Measurements from ENCODE around the gene HES7. TPM values are rescaled to one million over a fixed set of nuclear protein-coding genes. Genes with fewer than 3 reads are reported as not detected.
"Not testable (repeated sequence)": the region's sequence is repeated elsewhere in the genome, so short reads cannot be mapped to it uniquely, and the experiment has no call there.

HES7 gene
- total and polyA plus RNA-seq, 2 donors, result 0.24 TPM; not detected in 1

- Histone ChIP-seq H3K4me1 (ENCODE audit: insufficient read depth) (no peaks in the 10 kb centered on the region), H3K4me3 (ENCODE audit: low read depth, low read length) (peak overlapping the region; percentile 30), H3K36me3 (ENCODE audit: insufficient read depth) (no peaks in the 10 kb centered on the region), H3K27ac (ENCODE audit: low read depth) (no peak overlapping the region)
- 2% methylated on average over 87 of the region's 87 CpGs for WGBS
- no peak for DNase-seq (ENCODE audit: extremely low spot score)
Measured at GRCh38 chr17:8079291-8080207, 44.4 kb downstream of the HES7 start.

- not testable (repeated sequence) for H3K4me1 ChIP-seq (ENCODE audit: insufficient read depth); H3K36me3 ChIP-seq (ENCODE audit: insufficient read depth); H3K4me3 ChIP-seq (ENCODE audit: low read depth, low read length); DNase-seq (ENCODE audit: extremely low spot score); H3K27ac ChIP-seq (ENCODE audit: low read depth)
- 69% methylated on average over 5 of the region's 5 CpGs for WGBS
Measured at GRCh38 chr17:8077939-8078338, 46.0 kb downstream of the HES7 start.

- no peak for DNase-seq (ENCODE audit: extremely low spot score)
- 87% methylated on average over 13 of the region's 13 CpGs for WGBS
Measured at GRCh38 chr17:8076502-8077266, 47.2 kb downstream of the HES7 start.

GRCh38 chr17:8075574-8076342 is 48.1 kb downstream of the HES7 start:
- H3K4me3 ChIP-seq (ENCODE audit: low read depth, low read length), result no peak overlapping the region
- H3K4me1 ChIP-seq (ENCODE audit: insufficient read depth), result no peaks in the 10 kb centered on the region
- H3K36me3 ChIP-seq (ENCODE audit: insufficient read depth), result no peaks in the 10 kb centered on the region
- no peak overlapping the region for H3K27ac ChIP-seq (ENCODE audit: low read depth)
- WGBS, result 87% methylated on average over 14 of the region's 14 CpGs
- no peak for DNase-seq (ENCODE audit: extremely low spot score)

More at GRCh38 chr17:8076502-8077266, 47.2 kb downstream of the HES7 start:
- Histone ChIP-seq H3K36me3 (ENCODE audit: insufficient read depth) (no peaks in the 10 kb centered on the region), H3K27ac (ENCODE audit: low read depth) (no peak overlapping the region), H3K4me3 (ENCODE audit: low read depth, low read length) (no peak overlapping the region), H3K4me1 (ENCODE audit: insufficient read depth) (no peaks in the 10 kb centered on the region)

DNA sequence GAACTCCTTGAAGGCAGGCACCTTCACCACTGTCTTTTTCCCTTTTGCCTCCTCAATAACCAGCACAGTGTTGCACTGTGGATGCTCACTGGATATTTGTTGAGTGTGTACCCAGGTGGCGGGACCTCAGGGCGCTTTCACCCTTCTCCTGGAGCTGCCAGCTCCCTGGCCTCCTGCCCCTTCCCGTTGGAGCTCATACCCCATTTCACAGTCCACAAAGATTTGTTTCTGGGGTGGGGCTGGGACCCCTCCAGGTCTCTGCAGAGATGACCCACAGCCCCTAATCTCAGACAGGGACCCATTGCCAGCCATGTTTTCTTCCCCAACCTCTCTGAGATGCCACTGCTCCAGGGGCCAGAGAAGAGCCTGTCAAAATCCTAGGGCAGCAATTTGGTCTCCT is 48.8 kb downstream of the HES7 start:
- WGBS, result 88% methylated on average over 3 of the region's 3 CpGs
- Histone ChIP-seq H3K4me3 (ENCODE audit: low read depth, low read length) (no peak overlapping the region), H3K36me3 (ENCODE audit: insufficient read depth) (no peaks in the 10 kb centered on the region), H3K27ac (ENCODE audit: low read depth) (no peak overlapping the region), H3K4me1 (ENCODE audit: insufficient read depth) (no peaks in the 10 kb centered on the region)
- no peak for DNase-seq (ENCODE audit: extremely low spot score)

DNA sequence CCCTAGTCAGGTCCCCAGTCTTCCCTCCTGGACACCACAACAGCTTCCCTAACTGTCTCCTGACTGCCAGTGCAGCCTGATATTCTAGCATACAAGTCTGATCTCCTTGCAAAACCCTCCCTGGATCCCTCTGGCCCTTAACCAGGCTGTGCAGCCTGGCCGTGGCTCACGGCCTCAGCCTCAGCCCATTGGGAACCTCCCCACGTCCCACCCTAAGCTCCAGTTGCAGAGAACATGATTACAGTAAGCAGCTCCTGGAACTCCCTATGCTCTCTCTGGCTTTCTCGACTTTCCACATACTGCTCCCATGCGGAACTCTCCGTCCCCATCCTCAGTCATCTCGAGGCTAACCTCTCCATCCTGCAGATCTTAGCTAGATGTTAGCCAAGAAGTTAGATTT is 49.4 kb downstream of the HES7 start:
- no peak overlapping the region for H3K4me3 ChIP-seq (ENCODE audit: low read depth, low read length)
- no peaks in the 10 kb centered on the region for H3K4me1 ChIP-seq (ENCODE audit: insufficient read depth)
- 33% methylated on average over 7 of the region's 7 CpGs for WGBS
- no peaks in the 10 kb centered on the region for H3K36me3 ChIP-seq (ENCODE audit: insufficient read depth)
- no peak for DNase-seq (ENCODE audit: extremely low spot score)
- H3K27ac ChIP-seq (ENCODE audit: low read depth), result no peak overlapping the region

DNA sequence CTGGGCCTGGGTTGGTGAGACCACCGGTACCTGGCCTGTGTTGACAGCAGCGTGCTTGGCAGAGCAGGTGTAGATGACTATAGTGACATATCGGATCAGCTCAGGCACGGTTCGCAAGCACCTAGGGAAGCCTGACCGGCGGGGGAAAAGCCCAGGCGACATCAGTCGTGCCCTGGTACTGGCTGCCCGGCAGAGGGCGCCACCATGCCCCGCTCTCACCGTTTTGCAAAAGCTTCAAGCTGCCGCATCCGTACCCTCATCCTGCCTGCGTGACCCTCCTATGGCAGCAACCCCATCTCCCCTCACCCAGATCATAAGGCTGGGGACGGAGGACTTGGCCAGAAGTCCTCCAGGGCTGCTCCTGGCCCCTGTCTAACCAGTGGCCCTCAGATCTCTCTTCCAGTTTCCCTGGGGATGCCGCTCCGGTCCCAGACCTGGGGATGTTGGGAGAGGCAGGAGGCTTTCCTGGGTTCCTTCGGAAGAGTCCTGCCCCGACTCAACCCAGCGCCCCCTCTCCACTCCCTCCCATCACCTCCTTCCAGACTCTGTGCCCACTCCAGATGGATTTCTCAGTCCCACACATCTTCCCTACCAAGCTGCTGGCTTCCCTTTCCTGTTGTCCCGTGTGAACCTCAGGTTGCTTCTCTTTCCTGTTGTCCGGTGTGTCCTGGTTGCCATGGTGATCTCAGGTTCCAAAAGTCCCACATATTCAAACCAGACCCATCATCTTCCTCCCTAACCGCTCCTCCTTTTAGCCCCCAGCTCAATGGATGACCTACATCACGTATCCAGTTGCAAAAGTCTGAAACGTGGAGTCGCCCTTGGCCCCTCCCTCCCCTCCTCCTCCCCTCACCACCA is 50.0 kb downstream of the HES7 start:
- 5% methylated on average over 28 of the region's 28 CpGs for WGBS
- no peaks in the 10 kb centered on the region for H3K36me3 ChIP-seq (ENCODE audit: insufficient read depth)
- DNase-seq (ENCODE audit: extremely low spot score), result no peak
- no peaks in the 10 kb centered on the region for H3K4me1 ChIP-seq (ENCODE audit: insufficient read depth)
- no peak overlapping the region for H3K27ac ChIP-seq (ENCODE audit: low read depth)
- H3K4me3 ChIP-seq (ENCODE audit: low read depth, low read length), result no peak overlapping the region

DNA sequence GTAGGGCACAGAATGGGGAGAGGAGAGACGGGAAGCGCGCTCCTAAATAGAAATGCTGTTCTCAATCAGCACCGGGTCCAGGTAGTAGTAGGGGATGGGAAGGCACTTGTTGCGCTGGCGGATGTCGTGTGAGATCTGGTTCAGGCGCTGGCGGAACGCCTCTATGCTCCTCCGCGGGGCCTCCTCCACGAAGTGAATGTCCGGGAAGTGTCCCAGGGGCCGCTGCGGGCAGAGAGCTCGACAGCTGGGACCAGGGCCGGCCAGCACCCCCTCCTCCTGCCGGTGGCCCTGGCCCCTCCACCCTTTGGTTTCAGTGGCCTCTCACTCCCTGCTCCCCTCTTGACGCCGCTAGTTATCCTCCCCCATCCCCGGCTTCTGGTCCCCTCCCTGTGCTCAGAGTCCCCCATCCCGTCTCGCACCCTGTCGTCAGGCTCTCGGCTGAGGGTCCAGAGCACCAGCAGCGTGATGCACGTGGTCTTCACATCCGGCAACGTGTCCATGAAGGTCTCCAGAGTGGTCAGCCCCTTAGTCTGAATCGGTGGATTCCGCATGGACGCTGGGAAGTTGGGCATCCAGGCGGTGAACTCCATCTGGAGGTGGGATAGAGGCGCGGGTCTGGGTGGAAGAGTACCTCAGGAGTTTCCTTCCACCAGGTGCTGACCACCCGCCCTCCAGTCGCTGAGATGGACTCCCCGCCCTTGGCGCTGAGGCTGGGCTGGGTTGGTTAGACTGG is 51.0 kb downstream of the HES7 start:
- Histone ChIP-seq H3K4me3 (ENCODE audit: low read depth, low read length) (no peak overlapping the region), H3K27ac (ENCODE audit: low read depth) (no peak overlapping the region), H3K36me3 (ENCODE audit: insufficient read depth) (no peaks in the 10 kb centered on the region), H3K4me1 (ENCODE audit: insufficient read depth) (no peaks in the 10 kb centered on the region)
- no peak for DNase-seq (ENCODE audit: extremely low spot score)
- 3% methylated on average over 40 of the region's 40 CpGs for WGBS

DNA sequence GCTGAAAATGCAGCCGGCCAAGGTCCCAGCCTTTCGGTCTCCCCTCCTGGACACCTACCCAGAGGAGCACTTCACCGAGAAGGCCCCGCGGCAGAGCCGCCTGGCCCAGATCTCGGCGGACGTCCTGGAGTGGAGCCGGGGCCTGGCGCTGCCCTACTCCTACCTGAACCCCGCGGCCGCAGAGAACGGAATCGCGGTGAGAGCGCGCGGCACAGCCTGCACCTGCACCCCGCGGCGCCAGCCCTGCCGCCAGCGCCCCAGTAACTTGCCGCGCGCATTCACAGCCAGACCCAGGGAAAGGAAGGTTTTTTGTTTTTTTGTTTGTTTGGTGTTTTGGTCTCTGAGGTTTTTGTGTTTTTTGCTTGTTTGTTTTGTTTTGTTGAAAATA is 51.6 kb downstream of the HES7 start:
- Histone ChIP-seq H3K27ac (ENCODE audit: low read depth) (no peak overlapping the region), H3K4me3 (ENCODE audit: low read depth, low read length) (no peak overlapping the region), H3K4me1 (ENCODE audit: insufficient read depth) (no peaks in the 10 kb centered on the region), H3K36me3 (ENCODE audit: insufficient read depth) (no peaks in the 10 kb centered on the region)
- WGBS, result 13% methylated on average over 28 of the region's 28 CpGs
- DNase-seq (ENCODE audit: extremely low spot score), result no peak

GRCh38 chr17:8071496-8071895 is 52.4 kb downstream of the HES7 start:
- WGBS, result 87% methylated on average over 12 of the region's 12 CpGs
- Histone ChIP-seq H3K4me1 (ENCODE audit: insufficient read depth) (no peaks in the 10 kb centered on the region), H3K27ac (ENCODE audit: low read depth) (no peak overlapping the region), H3K4me3 (ENCODE audit: low read depth, low read length) (no peak overlapping the region), H3K36me3 (ENCODE audit: insufficient read depth) (no peaks in the 10 kb centered on the region)
- no peak for DNase-seq (ENCODE audit: extremely low spot score)
